GM12878 (cell line): ENCODE results near the gene ENAH. TPM values are rescaled to one million over a fixed set of nuclear protein-coding genes. Genes with fewer than 3 reads are reported as not detected.

Source experiments
- ATAC-seq: fragments of 200-7000 bp; cut with Tn5 transposase; 3 replicates; pipeline ENCODE4 v1.9.1; 2020; ENCODE audit warnings: mild to moderate bottlenecking, moderate library complexity
- BruUV-seq: library from RNA; stranded (reverse); fragments of 400-500 nt; replicated peaks from 2 replicates; lab custom pipeline; 2021; lab: Mats Ljungman, UMichigan
- CTCF ChIA-PET: fragments of 300-600 bp; sonication (Branson Sonifier 250); formaldehyde crosslinking; extraction: SDS; loops from one replicate; lab custom pipeline; 2021; ENCODE audit warnings: inconsistent platforms; lab: Yijun Ruan, JAX
- POLR2A ChIA-PET: fragments of 350-600 bp; formaldehyde crosslinking; extraction: SDS; loops from one replicate; lab custom pipeline; 2021; ENCODE audit warnings: inconsistent platforms; lab: Charles Lee
- RAD21 ChIA-PET: fragments of 300-600 bp; sonication (Branson Sonifier 250); formaldehyde crosslinking; loops from one replicate; lab custom pipeline; 2023; ENCODE audit warnings: antibody characterized with exemption; ENCODE audit not compliant: unreplicated experiment; lab: Charles Lee
- SMC1A ChIA-PET: fragments of 300-600 bp; sonication (Branson Sonifier 250); formaldehyde crosslinking; loops from one replicate; lab custom pipeline; 2023; ENCODE audit not compliant: unreplicated experiment, uncharacterized antibody; lab: Charles Lee
- DNase-seq: peaks from one replicate; pipeline ENCODE4 v3.0.0-alpha.2; 2011; ENCODE audit warnings: low read depth, low spot score
- FAIRE-seq: peaks from 3 replicates; lab custom pipeline; 2011; peaks lifted over from hg19 to GRCh38; lab: Jason Lieb, UNC
- H2AFZ ChIP-seq: 2 replicates; pipeline ENCODE4 v1.6.0; 2011; ENCODE audit warnings: low read depth, low read length, control low read depth; ENCODE audit not compliant: control insufficient read depth
- H3K27ac ChIP-seq: 2 replicates; pipeline ENCODE4 v1.5.1; 2011; ENCODE audit warnings: control low read depth; ENCODE audit not compliant: control insufficient read depth, insufficient read depth
- H3K27me3 ChIP-seq, 2 experiments: replicated peaks in 1 of 2; 2 replicates each; pipeline versions ENCODE4 v1.6.0 to v1.6.1; 2011; ENCODE audit warnings: low read length in 1 of 2; ENCODE audit not compliant: control insufficient read depth in 2 of 2, insufficient read depth in 2 of 2
- H3K36me3 ChIP-seq, 2 experiments: 2 replicates each; pipeline ENCODE4 v1.5.1; 2011; ENCODE audit warnings: low read length in 1 of 2; ENCODE audit not compliant: control insufficient read depth in 2 of 2, insufficient read depth in 2 of 2
- H3K4me1 ChIP-seq: 2 replicates; pipeline ENCODE4 v1.6.1; 2011; ENCODE audit warnings: mild to moderate bottlenecking, low read length, moderate library complexity, mixed read lengths; ENCODE audit not compliant: control insufficient read depth, insufficient read depth
- H3K4me2 ChIP-seq: 2 replicates; pipeline ENCODE4 v1.6.0; 2011; ENCODE audit warnings: control low read depth; ENCODE audit not compliant: control insufficient read depth, insufficient read depth
- H3K4me3 ChIP-seq: fragments of 200-600 bp; sonication (generic); 2 replicates; pipeline ENCODE4 v1.5.1; 2016
- H3K79me2 ChIP-seq: 2 replicates; pipeline ENCODE4 v1.6.0; 2011; ENCODE audit warnings: low read length; ENCODE audit not compliant: control insufficient read depth, insufficient read depth
- H3K9ac ChIP-seq: 2 replicates; pipeline ENCODE4 v1.8.0; 2011; ENCODE audit warnings: low read length, control low read depth, mixed read lengths; ENCODE audit not compliant: control insufficient read depth, insufficient read depth
- H3K9me3 ChIP-seq: replicated peaks from 3 replicates; pipeline ENCODE4 v1.5.1; 2011; ENCODE audit warnings: mild to moderate bottlenecking, low read length; ENCODE audit not compliant: control insufficient read depth, insufficient read depth
- H4K20me1 ChIP-seq: 2 replicates; pipeline ENCODE4 v1.6.0; 2011; ENCODE audit not compliant: control insufficient read depth, insufficient read depth
- WGBS: methylation state at CpG from one replicate; pipeline ENCODE4 v1.1.6; 2016; ENCODE audit warnings: low lambda C conversion rate; ENCODE audit not compliant: insufficient replicate concordance, insufficient coverage; ENCODE audit errors: missing lambda C conversion rate; 5-methylcytosine and 5-hydroxymethylcytosine counted together
- in situ Hi-C: fragments of 300-500 bp; cut with MboI; formaldehyde crosslinking; loops from 9 replicates; pipeline ENCODE4 v1.14.3; 2018; ENCODE audit warnings: mixed read lengths
- intact Hi-C: fragments of 100-400 bp; cut with micrococcal nuclease; formaldehyde crosslinking; loops from one replicate; pipeline ENCODE4 v1.14.2; 2022; ENCODE audit not compliant: unreplicated experiment
- polyA plus RNA-seq, 11 experiments: library from polyadenylated mRNA; depleted of rRNA in 4 of 11; unstranded in 6 of 11; stranded (reverse) in 5 of 11; fragments of >200 nt; fragmentation: Nextera tagmentation in 4 of 11; fragmentation: Illumina TruSeq in 1 of 11; extraction: Ambion mirVana in 4 of 11; extraction: Trizol in 1 of 11; gene quantifications; 1 replicate in 1 of 11; 2 replicates in 10 of 11; pipeline versions ENCODE4 v1.2.1 to v1.2.3, GENCODE V29; 2011 to 2016; ENCODE audit warnings: inconsistent platforms in 2 of 11, missing spikeins in 2 of 11, low read depth in 1 of 11
- total RNA-seq, 4 experiments: library from RNA; depleted of rRNA in 3 of 4; stranded (reverse); fragments of >200 nt in 3 of 4; fragmentation: Illumina TruSeq in 1 of 4; extraction: Trizol in 1 of 4; gene quantifications; 2 replicates each; pipeline versions ENCODE4 v1.2.1 to v1.2.3, GENCODE V29; 2013 to 2021
- TF ChIP-seq, protein P1 (sequence below): fragments of 450-650 bp; IDR thresholded peaks from 2 replicates; pipeline ENCODE4 v1.6.1; 2017; ENCODE audit warnings: antibody characterized with exemption, mild to moderate bottlenecking, moderate library complexity
- TF ChIP-seq, protein P2 (sequence below): IDR thresholded peaks from 2 replicates; pipeline ENCODE4 v1.6.1; 2011; ENCODE audit warnings: borderline replicate concordance, low read depth, mild to moderate bottlenecking, moderate library complexity, low read length; ENCODE audit not compliant: insufficient read depth, poor library complexity, severe bottlenecking
- TF ChIP-seq, protein P3 (sequence below): IDR thresholded peaks from 2 replicates; pipeline ENCODE4 v1.6.1; 2012; ENCODE audit warnings: improper control_type of control experiment, low read depth, low read length; ENCODE audit not compliant: insufficient replicate concordance
- TF ChIP-seq, protein P4 (sequence below): IDR thresholded peaks from 2 replicates; pipeline ENCODE4 v1.6.1; 2011; ENCODE audit warnings: mild to moderate bottlenecking, low read depth, low read length, moderate library complexity; ENCODE audit not compliant: insufficient replicate concordance

Gene ENAH
- total and polyA plus RNA-seq, 10 of the 15 experiments (the other 5 are each of a cell fraction or from before 2014, with no cell fraction given): under 0.01 to 0.62 (median 0.06) TPM; not detected in 5

DNA sequence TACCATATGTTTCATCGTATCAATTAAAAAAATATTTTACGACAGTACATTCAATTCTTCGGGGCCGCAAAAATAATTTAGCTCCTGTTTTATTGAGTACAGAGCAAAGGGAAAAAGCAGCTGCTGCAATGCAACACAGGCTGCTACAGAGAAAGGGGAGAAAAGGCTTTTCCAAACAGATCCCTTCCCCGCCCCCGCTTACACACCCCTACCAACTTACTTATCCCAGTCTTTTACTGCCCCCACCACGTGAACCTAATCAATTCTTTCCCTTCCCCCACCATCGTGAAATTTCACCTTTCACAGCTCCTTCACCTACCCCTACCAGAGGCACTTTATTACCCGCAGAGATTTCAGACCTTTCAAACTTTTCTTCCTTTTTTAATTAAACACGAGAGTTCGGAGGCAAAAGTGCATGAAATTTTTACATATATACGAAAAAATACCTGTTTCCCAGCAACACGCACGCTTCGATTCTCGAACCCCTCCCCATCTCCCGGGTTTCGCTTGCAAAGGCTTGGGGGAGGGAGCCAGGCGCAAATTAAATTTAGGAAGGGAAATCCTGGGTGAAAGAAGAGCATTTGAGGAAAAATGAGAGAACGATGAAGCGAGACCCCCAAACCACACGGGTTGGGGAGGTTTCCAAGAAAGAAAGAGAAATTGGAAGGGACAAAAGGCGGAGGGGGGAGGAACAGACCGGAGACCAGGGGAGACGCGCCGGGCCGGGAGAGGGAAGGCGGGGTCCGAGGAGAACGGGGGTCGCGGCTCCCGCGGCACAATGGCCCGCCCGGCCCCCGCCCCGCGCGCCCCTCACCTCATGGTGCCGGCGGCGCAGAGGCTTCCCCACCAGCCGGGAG, 823 bp downstream of the ENAH start (continued):
- TF ChIP-seq, protein P1, sequence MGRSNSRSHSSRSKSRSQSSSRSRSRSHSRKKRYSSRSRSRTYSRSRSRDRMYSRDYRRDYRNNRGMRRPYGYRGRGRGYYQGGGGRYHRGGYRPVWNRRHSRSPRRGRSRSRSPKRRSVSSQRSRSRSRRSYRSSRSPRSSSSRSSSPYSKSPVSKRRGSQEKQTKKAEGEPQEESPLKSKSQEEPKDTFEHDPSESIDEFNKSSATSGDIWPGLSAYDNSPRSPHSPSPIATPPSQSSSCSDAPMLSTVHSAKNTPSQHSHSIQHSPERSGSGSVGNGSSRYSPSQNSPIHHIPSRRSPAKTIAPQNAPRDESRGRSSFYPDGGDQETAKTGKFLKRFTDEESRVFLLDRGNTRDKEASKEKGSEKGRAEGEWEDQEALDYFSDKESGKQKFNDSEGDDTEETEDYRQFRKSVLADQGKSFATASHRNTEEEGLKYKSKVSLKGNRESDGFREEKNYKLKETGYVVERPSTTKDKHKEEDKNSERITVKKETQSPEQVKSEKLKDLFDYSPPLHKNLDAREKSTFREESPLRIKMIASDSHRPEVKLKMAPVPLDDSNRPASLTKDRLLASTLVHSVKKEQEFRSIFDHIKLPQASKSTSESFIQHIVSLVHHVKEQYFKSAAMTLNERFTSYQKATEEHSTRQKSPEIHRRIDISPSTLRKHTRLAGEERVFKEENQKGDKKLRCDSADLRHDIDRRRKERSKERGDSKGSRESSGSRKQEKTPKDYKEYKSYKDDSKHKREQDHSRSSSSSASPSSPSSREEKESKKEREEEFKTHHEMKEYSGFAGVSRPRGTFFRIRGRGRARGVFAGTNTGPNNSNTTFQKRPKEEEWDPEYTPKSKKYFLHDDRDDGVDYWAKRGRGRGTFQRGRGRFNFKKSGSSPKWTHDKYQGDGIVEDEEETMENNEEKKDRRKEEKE: no peak

DNA sequence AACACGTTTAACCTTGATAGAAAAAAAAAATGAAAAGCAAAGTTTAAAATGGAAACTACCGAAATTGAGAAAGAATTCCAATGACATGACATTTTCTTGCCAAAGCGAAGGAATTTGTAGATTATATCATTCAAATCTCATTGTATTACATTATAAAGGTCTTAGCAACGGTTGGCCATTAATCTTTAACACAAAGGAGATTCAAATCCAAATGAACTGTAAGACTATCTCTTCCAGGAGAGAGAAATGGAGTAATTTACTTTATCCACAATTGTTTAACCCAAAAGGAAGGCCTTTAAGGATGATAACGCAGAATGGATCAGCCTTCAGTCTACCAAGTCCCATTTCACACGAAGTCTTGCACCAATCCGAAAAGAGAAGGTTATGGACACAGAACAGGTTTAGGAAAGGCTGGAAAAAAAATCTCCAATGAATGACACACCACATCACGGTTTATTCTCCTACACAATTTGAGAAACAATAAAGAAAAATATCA, 1.5 kb downstream of the ENAH start:
- FAIRE-seq (no peak), ATAC-seq (no peak), DNase-seq (no peak)
- CTCF ChIA-PET: no interaction called here
- RAD21 ChIA-PET: no interaction called here
- Histone ChIP-seq H3K27ac (no peak overlapping the region), H3K79me2 (no peaks in the 10 kb centered on the region), H3K4me3 (no peak overlapping the region), H2AFZ (no peak overlapping the region), H4K20me1 (no peaks in the 10 kb centered on the region), H3K4me2 (no peak overlapping the region), H3K9me3 (no peaks in the 10 kb centered on the region), H3K27me3 (peaks cover 6 to 15% of the 10 kb centered on the region in 2 experiments), H3K36me3 (no peaks in the 10 kb centered on the region), H3K4me1 (peaks cover 3% of the 10 kb centered on the region; the same call in 1 of the 2 replicates), H3K9ac (no peak overlapping the region)
- TF ChIP-seq, protein P2, sequence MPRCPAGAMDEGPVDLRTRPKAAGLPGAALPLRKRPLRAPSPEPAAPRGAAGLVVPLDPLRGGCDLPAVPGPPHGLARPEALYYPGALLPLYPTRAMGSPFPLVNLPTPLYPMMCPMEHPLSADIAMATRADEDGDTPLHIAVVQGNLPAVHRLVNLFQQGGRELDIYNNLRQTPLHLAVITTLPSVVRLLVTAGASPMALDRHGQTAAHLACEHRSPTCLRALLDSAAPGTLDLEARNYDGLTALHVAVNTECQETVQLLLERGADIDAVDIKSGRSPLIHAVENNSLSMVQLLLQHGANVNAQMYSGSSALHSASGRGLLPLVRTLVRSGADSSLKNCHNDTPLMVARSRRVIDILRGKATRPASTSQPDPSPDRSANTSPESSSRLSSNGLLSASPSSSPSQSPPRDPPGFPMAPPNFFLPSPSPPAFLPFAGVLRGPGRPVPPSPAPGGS: no peak
- TF ChIP-seq, protein P3, sequence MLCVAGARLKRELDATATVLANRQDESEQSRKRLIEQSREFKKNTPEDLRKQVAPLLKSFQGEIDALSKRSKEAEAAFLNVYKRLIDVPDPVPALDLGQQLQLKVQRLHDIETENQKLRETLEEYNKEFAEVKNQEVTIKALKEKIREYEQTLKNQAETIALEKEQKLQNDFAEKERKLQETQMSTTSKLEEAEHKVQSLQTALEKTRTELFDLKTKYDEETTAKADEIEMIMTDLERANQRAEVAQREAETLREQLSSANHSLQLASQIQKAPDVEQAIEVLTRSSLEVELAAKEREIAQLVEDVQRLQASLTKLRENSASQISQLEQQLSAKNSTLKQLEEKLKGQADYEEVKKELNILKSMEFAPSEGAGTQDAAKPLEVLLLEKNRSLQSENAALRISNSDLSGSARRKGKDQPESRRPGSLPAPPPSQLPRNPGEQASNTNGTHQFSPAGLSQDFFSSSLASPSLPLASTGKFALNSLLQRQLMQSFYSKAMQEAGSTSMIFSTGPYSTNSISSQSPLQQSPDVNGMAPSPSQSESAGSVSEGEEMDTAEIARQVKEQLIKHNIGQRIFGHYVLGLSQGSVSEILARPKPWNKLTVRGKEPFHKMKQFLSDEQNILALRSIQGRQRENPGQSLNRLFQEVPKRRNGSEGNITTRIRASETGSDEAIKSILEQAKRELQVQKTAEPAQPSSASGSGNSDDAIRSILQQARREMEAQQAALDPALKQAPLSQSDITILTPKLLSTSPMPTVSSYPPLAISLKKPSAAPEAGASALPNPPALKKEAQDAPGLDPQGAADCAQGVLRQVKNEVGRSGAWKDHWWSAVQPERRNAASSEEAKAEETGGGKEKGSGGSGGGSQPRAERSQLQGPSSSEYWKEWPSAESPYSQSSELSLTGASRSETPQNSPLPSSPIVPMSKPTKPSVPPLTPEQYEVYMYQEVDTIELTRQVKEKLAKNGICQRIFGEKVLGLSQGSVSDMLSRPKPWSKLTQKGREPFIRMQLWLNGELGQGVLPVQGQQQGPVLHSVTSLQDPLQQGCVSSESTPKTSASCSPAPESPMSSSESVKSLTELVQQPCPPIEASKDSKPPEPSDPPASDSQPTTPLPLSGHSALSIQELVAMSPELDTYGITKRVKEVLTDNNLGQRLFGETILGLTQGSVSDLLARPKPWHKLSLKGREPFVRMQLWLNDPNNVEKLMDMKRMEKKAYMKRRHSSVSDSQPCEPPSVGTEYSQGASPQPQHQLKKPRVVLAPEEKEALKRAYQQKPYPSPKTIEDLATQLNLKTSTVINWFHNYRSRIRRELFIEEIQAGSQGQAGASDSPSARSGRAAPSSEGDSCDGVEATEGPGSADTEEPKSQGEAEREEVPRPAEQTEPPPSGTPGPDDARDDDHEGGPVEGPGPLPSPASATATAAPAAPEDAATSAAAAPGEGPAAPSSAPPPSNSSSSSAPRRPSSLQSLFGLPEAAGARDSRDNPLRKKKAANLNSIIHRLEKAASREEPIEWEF: no peak
- TF ChIP-seq, protein P4, sequence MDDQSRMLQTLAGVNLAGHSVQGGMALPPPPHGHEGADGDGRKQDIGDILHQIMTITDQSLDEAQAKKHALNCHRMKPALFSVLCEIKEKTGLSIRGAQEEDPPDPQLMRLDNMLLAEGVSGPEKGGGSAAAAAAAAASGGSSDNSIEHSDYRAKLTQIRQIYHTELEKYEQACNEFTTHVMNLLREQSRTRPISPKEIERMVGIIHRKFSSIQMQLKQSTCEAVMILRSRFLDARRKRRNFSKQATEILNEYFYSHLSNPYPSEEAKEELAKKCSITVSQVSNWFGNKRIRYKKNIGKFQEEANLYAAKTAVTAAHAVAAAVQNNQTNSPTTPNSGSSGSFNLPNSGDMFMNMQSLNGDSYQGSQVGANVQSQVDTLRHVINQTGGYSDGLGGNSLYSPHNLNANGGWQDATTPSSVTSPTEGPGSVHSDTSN: no peak
- in situ Hi-C loops: no loop called here
- POLR2A ChIA-PET: no interaction called here
- intact Hi-C loops: loop anchor here (10.0 kb wide), 1 partner anchor 177 kb away; no protein-coding TSS in a partner anchor
- 34% methylated on average over 8 of the region's 8 CpGs for WGBS
- no TSS peak for BruUV-seq
- SMC1A ChIA-PET: no interaction called here
